ENCODE measurements around the gene GLOD4. TPM values are rescaled to one million over a fixed set of nuclear protein-coding genes. Genes with fewer than 3 reads are reported as not detected.

GLOD4 gene
- total and polyA plus RNA-seq, 10 of the 15 experiments (the other 5 are each of a cell fraction or from before 2014, with no cell fraction given), result 40.8 to 107 (median 81.2) TPM

- CTCF ChIA-PET, result interaction anchor here (0.7 to 6.1 kb wide), 3 partner anchors 182 to 201 kb away, joined by 3 to 61 read pairs (median 6); partner anchors contain the start of genes NXN and TIMM22
- Histone ChIP-seq H4K20me1 (ENCODE audit: control insufficient read depth, insufficient read depth) (no peaks in the 10 kb centered on the region), H3K4me3 (no peak overlapping the region), H3K9me3 (replicated peaks; ENCODE audit: control insufficient read depth, insufficient read depth, low read length) (no peaks in the 10 kb centered on the region), H2AFZ (ENCODE audit: control insufficient read depth, low read depth, low read length) (no peak overlapping the region), H3K27me3 (replicated peaks in 1 of 2; ENCODE audit: control insufficient read depth in 2 of 2, insufficient read depth in 2 of 2, low read length in 1 of 2) (no peaks in the 10 kb centered on the region), H3K9ac (ENCODE audit: control insufficient read depth, insufficient read depth, low read length) (no peak overlapping the region), H3K4me1 (ENCODE audit: control insufficient read depth, insufficient read depth, low read length) (no peaks in the 10 kb centered on the region), H3K4me2 (ENCODE audit: control insufficient read depth, insufficient read depth) (no peak overlapping the region), H3K36me3 (ENCODE audit: control insufficient read depth in 2 of 2, insufficient read depth in 2 of 2, low read length in 1 of 2) (peaks cover 3% of the 10 kb centered on the region in 2 experiments; a peak in 3 of 4 replicates), H3K27ac (ENCODE audit: control insufficient read depth, insufficient read depth) (no peak overlapping the region), H3K79me2 (ENCODE audit: control insufficient read depth, insufficient read depth, low read length) (no peaks in the 10 kb centered on the region)
- TF ChIP-seq HCFC1 (IDR thresholded peaks at IDR 0.05; ENCODE audit: low read length) (no peak), TBL1XR1 (IDR thresholded peaks at IDR 0.05; ENCODE audit: low read depth, low read length) (no peak), NFIC (IDR thresholded peaks at IDR 0.05; ENCODE audit: low read depth, low read length) (no peak), POLR2AphosphoS5 (IDR thresholded peaks at IDR 0.05; ENCODE audit: low read length) (no peak), KLF5 (IDR thresholded peaks at IDR 0.05; ENCODE audit: partially characterized antibody) (no peak), ZBTB40 (IDR thresholded peaks at IDR 0.05; ENCODE audit: borderline replicate concordance) (no peak), USF2 (IDR thresholded peaks at IDR 0.05; ENCODE audit: borderline replicate concordance, low read depth, low read length) (no peak), DPF2 (IDR thresholded peaks at IDR 0.05) (no peak), ELK1 (IDR thresholded peaks at IDR 0.05; ENCODE audit: low read depth, low read length) (no peak), ZSCAN29 (IDR thresholded peaks at IDR 0.05) (no peak), MEF2B (IDR thresholded peaks at IDR 0.05; ENCODE audit: partially characterized antibody, poor library complexity, severe bottlenecking) (no peak), YY1 (IDR thresholded peaks at IDR 0.05; ENCODE audit: low read depth, low read length) (no peak), SIX5 (IDR thresholded peaks at IDR 0.05; ENCODE audit: low read depth, low read length, severe bottlenecking) (no peak), IKZF1 (conservative IDR thresholded peaks at IDR 0.05) (no peak), ZBED1 (IDR thresholded peaks at IDR 0.05; ENCODE audit: borderline replicate concordance) (no peak), NBN (IDR thresholded peaks at IDR 0.05) (no peak)
- BruUV-seq (replicated peaks), result no TSS peak
- ATAC-seq (no peak), DNase-seq (ENCODE audit: low read depth, low spot score) (no peak), FAIRE-seq (no peak)
- RAD21 ChIA-PET (ENCODE audit: unreplicated experiment), result interaction anchor here (1.2 to 3.1 kb wide), 3 partner anchors 14 to 185 kb away, joined by 3 to 32 read pairs (median 4); partner anchors contain the start of genes GLOD4, MRM3 and NXN
- intact Hi-C loops (cut with micrococcal nuclease; ENCODE audit: unreplicated experiment), result loop anchor here (1.0 kb wide), 1 partner anchor 186 kb away; no protein-coding TSS in a partner anchor
- in situ Hi-C loops (cut with MboI), result loop anchor here (5.0 kb wide), 1 partner anchor 192 kb away; no protein-coding TSS in a partner anchor
- SMC1A ChIA-PET (ENCODE audit: uncharacterized antibody, unreplicated experiment), result interaction anchor here (0.5 to 2.6 kb wide), 5 partner anchors 52 to 384 kb away, joined by 3 to 24 read pairs (median 3); partner anchors contain the start of gene NXN
- POLR2A ChIA-PET, result interaction anchor here (0.9 kb wide), 1 partner anchor 185 kb away, joined by 3 read pairs; no protein-coding TSS in a partner anchor
- WGBS (ENCODE audit: insufficient coverage, insufficient replicate concordance, low lambda C conversion rate, missing lambda C conversion rate), result 85% methylated on average over 9 of the region's 9 CpGs
Observed at GRCh38 chr17:795721-796120, 13.6 kb upstream of the GLOD4 start.

All from GM12878 (cell line).